Right kidney (tissue), 1 donor: ENCODE data around the gene PPFIA1.
"Not testable (repeated sequence)": the region's sequence is repeated elsewhere in the genome, so short reads cannot be mapped to it uniquely, and the experiment has no call there.

Experiments used
- DNase-seq: peaks from one replicate; pipeline ENCODE4 v3.0.0-alpha.2; 2016

Gene PPFIA1

GRCh38 chr11:70324376-70325115 is 54.1 kb downstream of the PPFIA1 start:
- DNase-seq, result no peak

- DNase-seq, result no peak
Observed at GRCh38 chr11:70325824-70326223, 55.3 kb downstream of the PPFIA1 start.

GRCh38 chr11:70326365-70326811 is 55.9 kb downstream of the PPFIA1 start:
- no peak for DNase-seq

GRCh38 chr11:70326833-70327232 is 56.3 kb downstream of the PPFIA1 start:
- no peak for DNase-seq

- no peak for DNase-seq
Observed at GRCh38 chr11:70327717-70328116, 57.2 kb downstream of the PPFIA1 start.

GRCh38 chr11:70328556-70328955 is 58.1 kb downstream of the PPFIA1 start:
- no peak for DNase-seq

GRCh38 chr11:70331320-70331843 is 60.9 kb downstream of the PPFIA1 start:
- not testable (repeated sequence) for DNase-seq

GRCh38 chr11:70331901-70332300 is 61.4 kb downstream of the PPFIA1 start:
- no peak for DNase-seq

- no peak for DNase-seq
Observed at GRCh38 chr11:70332567-70332966, 62.1 kb downstream of the PPFIA1 start.

GRCh38 chr11:70333261-70333660 is 62.8 kb downstream of the PPFIA1 start:
- no peak for DNase-seq

- DNase-seq, result no peak
Observed at GRCh38 chr11:70334351-70334995, 64.0 kb downstream of the PPFIA1 start.

GRCh38 chr11:70335511-70335910 is 65.0 kb downstream of the PPFIA1 start:
- no peak for DNase-seq

GRCh38 chr11:70338594-70338993 is 68.1 kb downstream of the PPFIA1 start:
- DNase-seq, result no peak

- DNase-seq, result no peak
Observed at GRCh38 chr11:70339066-70339465, 68.6 kb downstream of the PPFIA1 start.

GRCh38 chr11:70341881-70342429 is 71.5 kb downstream of the PPFIA1 start:
- DNase-seq, result no peak

- peak; percentile 26 for DNase-seq
Observed at GRCh38 chr11:70343636-70344035, 73.1 kb downstream of the PPFIA1 start.

- DNase-seq, result no peak
Observed at GRCh38 chr11:70348191-70348590, 77.7 kb downstream of the PPFIA1 start.

- DNase-seq, result no peak
Observed at GRCh38 chr11:70348608-70349007, 78.1 kb downstream of the PPFIA1 start.

- no peak for DNase-seq
Observed at GRCh38 chr11:70351646-70352045, 81.2 kb downstream of the PPFIA1 start.

- DNase-seq, result no peak
Observed at GRCh38 chr11:70352100-70352499, 81.6 kb downstream of the PPFIA1 start.

- no peak for DNase-seq
Observed at GRCh38 chr11:70352601-70353000, 82.1 kb downstream of the PPFIA1 start.

- no peak for DNase-seq
Observed at GRCh38 chr11:70353329-70353728, 82.8 kb downstream of the PPFIA1 start.

GRCh38 chr11:70353900-70354568 is 83.5 kb downstream of the PPFIA1 start:
- DNase-seq, result no peak
